HFFc6 (cell line): Measurements from ENCODE around the gene ATXN7L3. TPM values are rescaled to one million over a fixed set of nuclear protein-coding genes. Genes with fewer than 3 reads are reported as not detected.
"Not testable (repeated sequence)": the region's sequence is repeated elsewhere in the genome, so short reads cannot be mapped to it uniquely, and the experiment has no call there.

Source experiments
- DNase-seq: peaks from one replicate; pipeline ENCODE4 v3.0.0-alpha.2; 2018
- H3K27ac Mint-ChIP-seq: 2 replicates; pipeline ENCODE4 v1.8.0; 2020; ENCODE audit warnings: mild to moderate bottlenecking, mixed read lengths
- H3K27me3 Mint-ChIP-seq: 2 replicates; pipeline ENCODE4 v1.8.0; 2021; ENCODE audit warnings: mild to moderate bottlenecking, moderate library complexity, mixed read lengths; ENCODE audit not compliant: insufficient read depth
- H3K36me3 Mint-ChIP-seq: 2 replicates; pipeline ENCODE4 v1.8.0; 2021; ENCODE audit warnings: low read depth, mixed read lengths
- H3K4me1 Mint-ChIP-seq: 2 replicates; pipeline ENCODE4 v1.8.0; 2020; ENCODE audit warnings: low read depth, mixed read lengths
- H3K4me3 Mint-ChIP-seq: 2 replicates; pipeline ENCODE4 v1.8.0; 2020; ENCODE audit warnings: mild to moderate bottlenecking, moderate library complexity, mixed read lengths
- H3K9me3 Mint-ChIP-seq: 2 replicates; pipeline ENCODE4 v1.8.0; 2020; ENCODE audit warnings: mild to moderate bottlenecking, mixed read lengths
- CTCF ChIP-seq: fragments of 200-600 bp; sonication (generic); IDR thresholded peaks from 2 replicates; pipeline ENCODE4 v1.5.0; 2021; ENCODE audit warnings: antibody characterized with exemption, mild to moderate bottlenecking
- total RNA-seq, 6 experiments: library from RNA; stranded (reverse); fragmentation: NEBNext Ultra II Directional; extraction: Animal tissue kit (Norgen Biotek cat#: 25700); gene quantifications; 2 replicates in 1 of 6; 3 replicates in 5 of 6; pipeline ENCODE4 v1.2.3, GENCODE V29; 2021

The ATXN7L3 gene
- total RNA-seq, 6 experiments from 2014 or later, result 61.1 to 72.2 (median 68.4) TPM

- Mint-ChIP-seq H3K4me3 (no peak overlapping the region), H3K36me3 (peaks cover 4% of the 10 kb centered on the region; the same call in 1 of the 2 replicates), H3K4me1 (peaks cover 15% of the 10 kb centered on the region), H3K27me3 (peaks cover 2% of the 10 kb centered on the region; the same call in 1 of the 2 replicates), H3K9me3 (no peaks in the 10 kb centered on the region), H3K27ac (no peak overlapping the region)
- no peak for TF ChIP-seq CTCF
- no peak for DNase-seq
Measured at GRCh38 chr17:44164476-44164875, 35.2 kb downstream of the ATXN7L3 start.

- Mint-ChIP-seq H3K4me3 (no peak overlapping the region), H3K9me3 (no peaks in the 10 kb centered on the region), H3K27me3 (no peaks in the 10 kb centered on the region), H3K4me1 (peaks cover 8% of the 10 kb centered on the region), H3K27ac (peak overlapping the region; percentile 29; the same call in 1 of the 2 replicates), H3K36me3 (peaks cover 18% of the 10 kb centered on the region)
- DNase-seq, result no peak
- TF ChIP-seq CTCF, result no peak
Measured at GRCh38 chr17:44159519-44160210, 40.0 kb downstream of the ATXN7L3 start.

- Mint-ChIP-seq H3K27me3 (peaks cover 1% of the 10 kb centered on the region), H3K36me3 (peaks cover 20% of the 10 kb centered on the region), H3K4me1 (peaks cover 8% of the 10 kb centered on the region), H3K27ac (no peak overlapping the region), H3K4me3 (no peak overlapping the region), H3K9me3 (no peaks in the 10 kb centered on the region)
- DNase-seq, result no peak
- TF ChIP-seq CTCF, result no peak
Measured at GRCh38 chr17:44155488-44155887, 44.2 kb downstream of the ATXN7L3 start.

GRCh38 chr17:44152875-44153274 is 46.8 kb downstream of the ATXN7L3 start:
- Mint-ChIP-seq H3K27ac (peak overlapping the region; percentile 49; the same call in 1 of the 2 replicates), H3K9me3 (no peaks in the 10 kb centered on the region), H3K27me3 (peaks cover 1% of the 10 kb centered on the region), H3K4me3 (no peak overlapping the region), H3K36me3 (peaks cover 11% of the 10 kb centered on the region), H3K4me1 (no peaks in the 10 kb centered on the region)
- no peak for DNase-seq
- no peak for TF ChIP-seq CTCF

GRCh38 chr17:44149750-44150329 is 49.8 kb downstream of the ATXN7L3 start:
- DNase-seq, result no peak
- TF ChIP-seq CTCF, result no peak
- no peak overlapping the region for H3K27ac Mint-ChIP-seq
- H3K9me3 Mint-ChIP-seq, result no peaks in the 10 kb centered on the region
- peaks cover 12% of the 10 kb centered on the region; the same call in 1 of the 2 replicates for H3K36me3 Mint-ChIP-seq
- H3K27me3 Mint-ChIP-seq, result peaks cover 1% of the 10 kb centered on the region
- no peak overlapping the region for H3K4me3 Mint-ChIP-seq
- peaks cover 12% of the 10 kb centered on the region for H3K4me1 Mint-ChIP-seq

- peaks cover 12% of the 10 kb centered on the region; the same call in 1 of the 2 replicates for H3K36me3 Mint-ChIP-seq
- not testable (repeated sequence) for H3K4me3 Mint-ChIP-seq, H3K27me3 Mint-ChIP-seq, DNase-seq, H3K9me3 Mint-ChIP-seq, H3K27ac Mint-ChIP-seq
- peaks cover 13% of the 10 kb centered on the region for H3K4me1 Mint-ChIP-seq
Measured at GRCh38 chr17:44149066-44149465, 50.6 kb downstream of the ATXN7L3 start.
